ENCODE data around the gene CREBL2.
"Not testable (repeated sequence)": the region's sequence is repeated elsewhere in the genome, so short reads cannot be mapped to it uniquely, and the experiment has no call there.

The CREBL2 gene

DNA sequence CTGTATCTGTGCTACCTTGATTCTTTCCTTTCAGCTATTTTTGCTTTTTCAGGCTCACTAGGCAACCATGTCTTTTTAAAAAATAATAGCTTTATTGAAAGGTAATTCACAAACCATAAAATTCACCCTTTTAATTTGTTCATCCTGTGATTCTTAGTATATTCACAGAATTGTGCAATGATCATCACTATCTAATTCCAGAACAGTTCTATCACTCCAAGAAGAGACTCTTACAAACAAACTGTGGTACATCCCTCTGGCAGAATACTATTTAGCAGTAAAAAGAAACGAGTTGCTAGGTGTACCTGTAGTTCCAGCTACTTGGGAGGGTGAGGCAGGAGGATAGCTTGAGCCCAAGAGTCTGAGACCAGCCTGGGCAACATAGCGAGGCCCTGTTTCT lies 14.8 kb downstream of the CREBL2 start:
- intact Hi-C loops (cut with DNase I), result no loop called here
- DNase-seq, result no peak

DNA sequence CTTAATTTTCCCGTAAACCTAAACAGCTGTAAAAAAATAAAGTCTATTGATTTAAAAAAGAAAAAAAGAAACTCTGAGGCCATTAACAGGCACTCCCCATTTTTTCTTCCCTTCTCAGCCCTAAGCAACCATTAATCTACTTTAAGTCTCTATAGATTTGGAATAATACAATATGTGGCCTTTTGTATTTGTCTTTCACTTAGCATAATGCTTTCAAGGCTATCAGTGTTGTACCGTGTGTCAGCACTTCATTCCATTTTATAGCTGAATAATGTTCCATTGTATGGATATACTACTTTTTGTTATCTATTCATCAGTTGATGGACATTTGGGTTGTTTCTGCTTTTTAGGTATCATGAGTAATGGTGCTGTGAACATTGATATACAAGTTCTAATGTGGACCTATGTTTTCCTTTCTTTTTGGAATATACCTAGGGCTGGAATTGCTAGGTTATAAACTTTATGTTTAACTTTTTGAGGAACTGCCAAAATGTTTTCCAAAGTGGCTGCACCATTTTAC lies 15.7 kb downstream of the CREBL2 start:
- no peak for DNase-seq
- intact Hi-C loops (cut with DNase I), result no loop called here

GRCh38 chr12:12628013-12628412 lies 16.3 kb downstream of the CREBL2 start:
- intact Hi-C loops (cut with DNase I), result no loop called here

DNA sequence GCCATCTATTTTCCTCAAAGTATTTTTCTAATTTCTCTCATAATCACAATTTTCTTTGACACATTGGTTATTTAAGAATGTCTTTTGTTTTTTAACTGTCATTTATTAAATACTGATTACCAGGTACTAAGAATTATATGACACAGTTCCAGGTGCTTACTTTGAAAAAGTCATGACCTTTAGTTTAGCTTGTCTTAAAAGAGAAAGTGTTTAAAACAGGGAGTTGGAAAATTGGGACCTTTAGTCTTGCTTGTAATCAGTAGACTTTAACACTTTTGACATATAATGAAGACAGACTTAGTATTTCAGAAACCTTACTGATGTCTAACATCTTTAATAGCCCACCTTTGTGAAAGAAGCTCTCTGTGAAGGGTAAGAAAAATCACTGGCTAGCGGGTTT lies 19.2 kb downstream of the CREBL2 start:
- intact Hi-C loops (cut with DNase I), result no loop called here

More at GRCh38 chr12:12628013-12628412, 16.3 kb downstream of the CREBL2 start:
- no peak for DNase-seq

DNA sequence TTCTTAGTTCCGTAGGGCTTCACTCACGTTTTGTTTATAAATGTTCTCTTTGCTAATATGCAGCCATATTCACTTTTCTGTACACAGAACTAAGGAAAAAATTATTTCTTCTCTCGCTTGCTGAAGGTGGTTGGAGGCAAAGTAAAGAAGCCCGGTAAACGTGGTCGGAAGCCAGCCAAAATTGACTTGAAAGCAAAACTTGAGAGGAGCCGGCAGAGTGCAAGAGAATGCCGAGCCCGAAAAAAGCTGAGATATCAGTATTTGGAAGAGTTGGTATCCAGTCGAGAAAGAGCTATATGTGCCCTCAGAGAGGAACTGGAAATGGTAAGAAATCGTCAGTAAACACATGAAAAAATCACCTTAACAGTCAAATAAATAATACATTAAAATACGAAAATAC lies 24.0 kb downstream of the CREBL2 start:
- intact Hi-C loops (cut with DNase I), result no loop called here
- no peak for DNase-seq

More for the DNA sequence above, 19.2 kb downstream of the CREBL2 start:
- no peak for DNase-seq

- intact Hi-C loops (cut with DNase I), result no loop called here
- DNase-seq, result no peak
Observed at GRCh38 chr12:12636641-12637040, 25.0 kb downstream of the CREBL2 start.

DNA sequence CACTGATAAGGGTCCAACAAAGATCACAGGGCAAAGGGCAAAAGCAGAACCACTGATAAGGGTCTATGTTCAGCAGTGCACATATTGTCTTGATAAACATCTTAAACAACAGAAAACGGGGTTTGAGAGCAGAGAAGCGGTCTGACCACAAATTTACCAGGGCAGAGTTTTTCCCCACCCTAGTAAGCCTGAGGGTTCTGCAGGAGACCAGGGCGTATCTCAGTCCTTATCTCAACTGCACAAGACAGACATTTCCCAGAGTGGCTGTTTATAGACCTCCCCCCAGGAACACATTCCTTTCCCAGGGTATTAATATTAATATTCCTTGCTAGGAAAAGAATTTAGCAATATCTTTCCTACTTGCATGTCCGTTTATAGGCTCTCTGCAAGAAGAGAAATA lies 28.3 kb downstream of the CREBL2 start:
- intact Hi-C loops (cut with DNase I); DNase-seq: not testable (repeated sequence)

- intact Hi-C loops (cut with DNase I), result no loop called here
- no peak for DNase-seq
Observed at GRCh38 chr12:12641650-12642049, 30.0 kb downstream of the CREBL2 start.

- intact Hi-C loops (cut with DNase I), result no loop called here
- peak in 3 of 10 donors; percentile 25 to 54 (median 32) for DNase-seq
Observed at GRCh38 chr12:12642916-12643315, 31.2 kb downstream of the CREBL2 start.

- intact Hi-C loops (cut with DNase I), result no loop called here
Observed at GRCh38 chr12:12645485-12645884, 33.8 kb downstream of the CREBL2 start.

GRCh38 chr12:12645968-12646367 lies 34.3 kb downstream of the CREBL2 start:
- DNase-seq; intact Hi-C loops (cut with DNase I): not testable (repeated sequence)

More at GRCh38 chr12:12645485-12645884, 33.8 kb downstream of the CREBL2 start:
- DNase-seq, result no peak

DNA sequence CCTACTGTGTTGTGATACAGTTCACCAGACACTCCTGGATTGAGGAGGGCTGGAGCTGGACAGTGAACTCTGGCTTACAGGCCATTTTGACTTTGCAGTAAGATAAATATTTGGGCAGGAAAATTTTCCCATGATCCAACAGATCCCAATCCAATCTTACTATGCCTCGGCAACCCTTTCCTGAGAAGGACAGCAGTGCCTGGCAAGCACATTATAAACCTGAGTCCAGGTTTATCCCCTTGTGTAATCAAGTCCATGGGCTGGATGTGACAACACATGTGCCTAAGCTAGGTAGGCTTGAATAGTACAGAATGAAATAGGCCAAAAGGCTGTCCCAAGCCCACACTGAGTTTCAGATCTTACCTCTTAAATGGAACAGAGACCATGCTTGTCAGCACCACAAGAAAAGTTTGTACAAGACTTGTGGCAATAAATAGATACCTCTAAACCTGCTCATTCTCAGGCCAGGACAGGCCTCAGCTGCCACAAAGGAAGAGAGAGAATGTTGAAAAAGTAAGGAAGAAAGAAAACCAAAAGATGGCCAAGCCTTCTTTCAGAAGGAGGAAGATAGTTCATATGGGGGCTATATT lies 34.9 kb downstream of the CREBL2 start:
- no peak for DNase-seq

GRCh38 chr12:12648284-12648683 lies 36.6 kb downstream of the CREBL2 start:
- intact Hi-C loops (cut with DNase I), result no loop called here
- DNase-seq, result no peak

More for the DNA sequence above, 34.9 kb downstream of the CREBL2 start:
- intact Hi-C loops (cut with DNase I), result no loop called here

GRCh38 chr12:12648951-12649650 lies 37.4 kb downstream of the CREBL2 start:
- intact Hi-C loops (cut with DNase I), result no loop called here

DNA sequence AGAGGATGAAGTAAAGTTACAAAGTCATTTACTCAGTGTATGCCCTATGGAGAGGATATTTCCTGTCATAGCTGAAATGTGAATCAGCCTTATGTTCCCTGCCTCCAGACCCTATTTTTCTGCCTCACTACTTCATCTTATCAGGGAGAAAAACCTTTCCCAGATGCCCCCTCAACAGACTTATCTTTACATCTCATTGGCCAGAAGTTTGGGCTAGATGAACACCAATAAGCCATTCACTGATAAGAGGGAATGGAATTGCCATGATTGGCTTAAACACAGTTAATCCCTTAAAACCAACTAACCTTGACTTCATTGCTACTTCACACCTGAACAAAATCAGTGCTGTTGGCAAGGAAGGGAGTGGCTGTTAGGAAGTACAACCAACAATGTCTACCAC lies 40.1 kb downstream of the CREBL2 start:
- intact Hi-C loops (cut with DNase I), result loop anchor here (5.0 kb wide), 1 partner anchor 39 kb away; the partner anchor contains the start of gene CREBL2
- DNase-seq, result no peak

More at GRCh38 chr12:12648951-12649650, 37.4 kb downstream of the CREBL2 start:
- no peak for DNase-seq

DNA sequence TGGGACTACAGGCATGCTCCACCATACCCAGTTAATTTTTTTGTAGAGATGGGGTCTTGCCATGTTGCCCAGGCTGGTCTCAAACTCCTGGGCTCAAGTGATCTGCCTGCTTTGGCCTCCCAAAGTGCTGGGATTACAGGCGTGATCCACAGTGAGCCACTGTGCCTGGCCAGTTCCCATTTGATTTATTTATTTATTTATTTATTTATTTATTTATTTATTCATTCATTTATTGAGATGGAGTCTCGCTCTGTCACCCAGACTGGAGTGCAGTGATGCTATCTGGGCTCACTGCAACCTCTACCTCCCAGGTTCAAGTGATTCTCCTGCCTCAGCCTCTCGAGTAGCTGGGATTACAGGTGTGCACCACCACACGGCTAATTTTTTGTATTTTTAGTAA lies 41.0 kb downstream of the CREBL2 start:
- intact Hi-C loops (cut with DNase I), result loop anchor here (5.0 kb wide), 1 partner anchor 40 kb away; the partner anchor contains the start of gene CREBL2
- DNase-seq, result not testable (repeated sequence)

DNA sequence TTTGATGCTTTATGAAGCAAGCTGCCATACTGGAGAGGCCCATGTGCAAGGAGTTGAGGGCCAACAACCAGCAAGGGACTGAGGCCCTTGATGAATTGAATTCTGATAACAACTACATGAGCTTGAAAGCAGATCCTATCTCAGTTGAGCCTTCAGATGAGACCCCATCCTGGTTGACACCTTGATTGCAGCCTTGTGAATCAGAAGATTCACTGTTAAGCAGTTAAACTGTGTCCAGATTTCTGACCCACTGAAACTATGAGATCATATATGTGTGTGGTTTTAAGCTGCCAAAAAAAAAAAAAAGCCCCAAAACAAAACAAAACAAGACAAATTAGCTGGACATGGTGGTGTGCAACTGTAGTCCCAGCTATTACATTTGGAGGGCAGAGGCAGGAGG lies 42.2 kb downstream of the CREBL2 start:
- intact Hi-C loops (cut with DNase I), result loop anchor here (5.0 kb wide), 1 partner anchor 42 kb away; the partner anchor contains the start of gene CREBL2
- no peak for DNase-seq

DNA sequence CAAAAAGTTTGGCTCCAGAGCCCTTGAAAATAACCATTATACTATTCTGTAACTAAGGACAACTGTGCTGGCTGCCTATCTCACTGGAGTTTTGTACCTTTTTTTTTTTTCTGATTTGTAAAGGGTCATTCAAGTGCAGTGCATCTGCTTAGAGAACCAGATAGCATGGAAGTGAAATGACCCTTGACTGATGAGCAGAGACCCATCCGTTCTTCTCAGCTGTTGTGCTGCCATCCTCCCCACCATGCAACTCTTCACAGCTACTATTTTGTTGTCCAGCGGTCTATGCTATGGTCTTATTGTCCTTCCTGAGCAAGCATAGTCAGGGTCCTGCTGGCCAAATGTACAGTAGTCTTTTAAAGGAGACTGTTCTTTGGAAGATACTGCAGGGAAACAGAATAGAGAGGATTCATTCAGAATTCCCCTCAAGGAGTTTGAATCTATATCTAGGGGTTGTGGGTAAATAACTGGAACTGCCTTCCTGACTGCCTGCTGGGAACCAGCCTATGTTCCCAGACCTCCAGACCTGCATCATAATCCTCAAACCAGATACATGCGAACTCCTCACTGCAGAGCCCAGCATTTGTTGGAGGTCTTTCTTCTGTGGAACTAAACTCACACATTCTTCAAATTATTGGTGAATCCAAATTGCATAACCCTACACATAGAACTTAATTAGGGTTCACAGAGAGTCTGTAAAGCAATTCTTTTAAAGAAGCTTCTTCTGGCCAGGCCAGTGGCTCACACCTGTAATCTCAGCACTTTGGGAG lies 43.2 kb downstream of the CREBL2 start:
- DNase-seq, result no peak
- intact Hi-C loops (cut with DNase I), result loop anchor here (5.0 kb wide), 3 partner anchors 43 to 278 kb away; partner anchors contain the start of gene CREBL2

DNA sequence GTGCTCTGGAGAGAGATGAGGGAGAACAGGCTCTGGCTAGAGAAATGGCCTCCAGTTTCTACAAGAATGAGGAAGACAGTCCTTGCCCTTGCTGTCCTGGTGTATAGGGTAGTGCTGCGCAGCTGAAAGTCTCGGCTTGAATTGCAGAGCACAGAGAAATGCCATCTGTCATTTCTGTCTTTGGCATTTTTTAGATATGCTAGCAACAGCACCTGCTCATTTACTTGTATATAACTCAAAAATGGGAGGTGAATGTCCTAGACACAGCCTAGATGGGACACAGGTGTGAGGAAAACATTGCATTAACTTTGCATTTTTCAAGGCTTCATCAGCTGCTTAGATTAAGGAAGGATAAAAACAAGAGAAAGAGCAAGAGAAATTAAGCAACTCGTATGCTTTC lies 48.5 kb downstream of the CREBL2 start:
- intact Hi-C loops (cut with DNase I), result no loop called here

DNA sequence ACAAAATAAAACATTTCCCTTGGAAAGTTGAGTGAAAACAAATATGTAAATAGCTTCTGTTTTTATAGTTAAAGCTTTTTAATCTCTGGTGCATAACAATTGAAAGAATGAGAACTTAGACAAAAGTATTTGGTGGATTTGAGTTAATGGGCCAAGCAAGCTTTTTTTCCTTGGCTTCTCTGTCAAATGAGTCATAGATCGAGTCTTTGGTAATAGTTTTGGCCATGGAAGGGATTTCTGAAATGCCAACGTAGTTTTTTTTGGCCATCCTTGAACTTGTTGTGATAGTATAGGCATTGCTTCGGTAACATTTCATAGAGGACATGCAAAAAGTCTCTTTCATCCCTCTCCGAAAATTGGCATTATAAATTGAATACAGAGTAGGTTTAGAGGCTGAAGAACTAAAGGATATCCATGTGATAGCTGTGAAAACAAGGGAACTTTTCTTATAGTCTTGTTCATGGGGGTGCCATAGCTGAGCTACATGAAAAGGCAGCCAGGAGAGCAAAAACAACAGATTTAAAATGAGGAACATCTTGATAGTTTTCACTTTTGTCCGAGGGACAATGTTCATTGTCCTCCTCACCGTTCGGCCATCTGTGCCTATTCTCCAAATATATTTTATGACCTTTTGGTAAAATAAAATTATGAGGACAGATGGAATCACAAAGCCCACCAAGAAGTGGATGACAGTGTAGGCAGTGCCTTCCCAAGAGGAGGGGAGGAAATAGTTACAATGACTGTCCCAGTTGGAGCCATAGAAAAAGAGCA lies 49.6 kb downstream of the CREBL2 start:
- intact Hi-C loops (cut with DNase I), result no loop called here
- no peak for DNase-seq

More for the DNA sequence above, 48.5 kb downstream of the CREBL2 start:
- no peak for DNase-seq
